ENCODE results near the gene SPINK8. TPM values are rescaled to one million over a fixed set of nuclear protein-coding genes. Genes with fewer than 3 reads are reported as not detected.

Gene SPINK8
- total and polyA plus RNA-seq, 2 donors from 2014 or later = not detected

DNA sequence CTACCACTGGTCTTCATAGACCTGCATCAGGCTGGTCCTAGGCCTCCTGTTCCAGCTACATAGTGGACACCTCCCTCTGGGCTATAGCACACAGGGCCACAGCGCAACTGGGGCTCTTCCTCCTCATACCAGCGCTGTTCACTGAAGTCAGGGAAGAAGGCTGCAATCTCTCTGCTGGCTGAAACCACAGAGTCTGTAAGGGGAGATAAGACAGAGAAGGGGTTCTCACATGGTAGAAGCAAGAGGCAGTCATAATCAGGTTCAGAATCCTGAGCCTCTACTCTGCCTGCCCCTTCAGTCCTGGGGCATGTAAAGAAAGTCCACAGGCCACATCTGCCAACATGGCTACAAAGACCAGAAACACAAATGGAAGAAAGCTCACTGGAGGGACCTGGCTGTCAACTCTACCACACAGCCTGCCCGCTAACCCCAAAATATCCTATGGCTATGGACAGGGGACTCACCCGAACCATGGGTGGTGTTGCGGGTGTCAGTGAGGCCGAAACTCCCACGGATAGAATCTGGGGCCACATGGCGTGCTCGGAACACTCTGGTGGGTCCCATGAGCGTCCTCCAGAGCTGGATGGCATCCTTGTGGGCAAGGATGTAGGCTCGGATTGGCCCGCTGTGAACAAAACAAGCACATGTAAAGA, 38.7 kb downstream of the SPINK8 start:
- DNase-seq = no peak
- Histone ChIP-seq H3K27me3 (ENCODE audit: control insufficient read depth, insufficient read depth, low read length) (no peaks in the 10 kb centered on the region), H3K4me1 (ENCODE audit: control insufficient read depth in 2 of 3, insufficient read depth in 2 of 3, low read depth in 1 of 3, low read length in 3 of 3) (peaks cover 0 to 2% (median 0%) of the 10 kb centered on the region in 3 donors), H3K9ac (ENCODE audit: low read length in 3 of 3) (no peak overlapping the region), H3K9me3 (ENCODE audit: control insufficient read depth in 2 of 3, insufficient read depth in 1 of 3, low read length in 3 of 3) (no peaks in the 10 kb centered on the region), H3K4me3 (ENCODE audit: low read length in 3 of 3) (no peak overlapping the region), H3K36me3 (ENCODE audit: control insufficient read depth in 2 of 3, insufficient read depth in 3 of 3, low read length in 3 of 3) (peaks cover 10 to 24% (median 10%) of the 10 kb centered on the region in 3 donors), H3K27ac (ENCODE audit: low read depth in 2 of 2, low read length in 2 of 2) (no peak overlapping the region)
- FAIRE-seq = no peak
- no peak for TF ChIP-seq CTCF (IDR thresholded peaks at IDR 0.05; ENCODE audit: borderline replicate concordance, extremely low read depth, insufficient read depth)
- intact Hi-C loops (cut with DNase I) = no loop called here

- FAIRE-seq (no peak), DNase-seq (no peak)
- Histone ChIP-seq H3K9ac (ENCODE audit: low read length in 3 of 3) (no peak overlapping the region), H3K4me3 (ENCODE audit: low read length in 3 of 3) (no peak overlapping the region), H3K27me3 (ENCODE audit: control insufficient read depth, insufficient read depth, low read length) (no peaks in the 10 kb centered on the region), H3K9me3 (ENCODE audit: control insufficient read depth in 2 of 3, insufficient read depth in 1 of 3, low read length in 3 of 3) (no peaks in the 10 kb centered on the region), H3K4me1 (ENCODE audit: control insufficient read depth in 2 of 3, insufficient read depth in 2 of 3, low read depth in 1 of 3, low read length in 3 of 3) (no peaks in the 10 kb centered on the region), H3K27ac (ENCODE audit: low read depth in 2 of 2, low read length in 2 of 2) (no peak overlapping the region), H3K36me3 (ENCODE audit: control insufficient read depth in 2 of 3, insufficient read depth in 3 of 3, low read length in 3 of 3) (peaks cover 2 to 11% (median 5%) of the 10 kb centered on the region in 3 donors)
- no peak for TF ChIP-seq CTCF (IDR thresholded peaks at IDR 0.05; ENCODE audit: borderline replicate concordance, extremely low read depth, insufficient read depth)
- intact Hi-C loops (cut with DNase I) = no loop called here
These were observed 43.8 kb downstream of the SPINK8 start for GRCh38 chr3:48289659-48290058.

- Histone ChIP-seq H3K27me3 (ENCODE audit: control insufficient read depth, insufficient read depth, low read length) (no peaks in the 10 kb centered on the region), H3K4me1 (ENCODE audit: control insufficient read depth in 2 of 3, insufficient read depth in 2 of 3, low read depth in 1 of 3, low read length in 3 of 3) (no peaks in the 10 kb centered on the region), H3K4me3 (ENCODE audit: low read length in 3 of 3) (no peak overlapping the region), H3K36me3 (ENCODE audit: control insufficient read depth in 2 of 3, insufficient read depth in 3 of 3, low read length in 3 of 3) (peaks cover 0 to under 1% (median 0%) of the 10 kb centered on the region in 3 donors), H3K27ac (ENCODE audit: low read depth in 2 of 2, low read length in 2 of 2) (no peak overlapping the region), H3K9me3 (ENCODE audit: control insufficient read depth in 2 of 3, insufficient read depth in 1 of 3, low read length in 3 of 3) (no peaks in the 10 kb centered on the region), H3K9ac (ENCODE audit: low read length in 3 of 3) (no peak overlapping the region)
- intact Hi-C loops (cut with DNase I) = no loop called here
- TF ChIP-seq CTCF (IDR thresholded peaks at IDR 0.05; ENCODE audit: borderline replicate concordance, extremely low read depth, insufficient read depth) = no peak
- no peak for DNase-seq
- FAIRE-seq = no peak
These were observed 46.4 kb downstream of the SPINK8 start for GRCh38 chr3:48287034-48287433.

DNA sequence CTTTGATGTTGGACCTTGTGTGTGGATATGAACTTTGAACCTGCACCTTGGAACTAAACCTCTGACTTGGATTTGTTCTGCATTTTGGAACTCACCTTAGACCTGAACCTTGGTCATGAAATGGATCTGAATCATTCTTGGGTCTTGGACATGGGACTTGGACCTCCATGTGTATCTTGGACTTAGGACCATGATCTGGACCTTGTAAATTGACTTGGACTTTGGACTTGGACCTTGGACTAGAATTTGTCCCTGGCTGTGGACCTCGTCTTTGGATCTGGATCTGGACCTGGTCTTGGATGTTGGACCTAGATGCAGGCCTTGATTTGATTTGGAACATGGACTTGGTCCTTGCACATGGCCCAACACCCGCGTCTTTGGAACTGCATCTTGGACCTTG, 47.2 kb downstream of the SPINK8 start:
- H3K27me3 ChIP-seq (ENCODE audit: control insufficient read depth, insufficient read depth, low read length) = no peaks in the 10 kb centered on the region
- no peak for DNase-seq
- H3K36me3 ChIP-seq (ENCODE audit: control insufficient read depth in 2 of 3, insufficient read depth in 3 of 3, low read length in 3 of 3) = no peaks in the 10 kb centered on the region
- FAIRE-seq = no peak
- H3K9me3 ChIP-seq (ENCODE audit: control insufficient read depth in 2 of 3, insufficient read depth in 1 of 3, low read length in 3 of 3) = no peaks in the 10 kb centered on the region
- no peak overlapping the region for H3K4me3 ChIP-seq (ENCODE audit: low read length in 3 of 3)
- H3K9ac ChIP-seq (ENCODE audit: low read length in 3 of 3) = no peak overlapping the region
- no peaks in the 10 kb centered on the region for H3K4me1 ChIP-seq (ENCODE audit: control insufficient read depth in 2 of 3, insufficient read depth in 2 of 3, low read depth in 1 of 3, low read length in 3 of 3)
- no peak for TF ChIP-seq CTCF (IDR thresholded peaks at IDR 0.05; ENCODE audit: borderline replicate concordance, extremely low read depth, insufficient read depth)
- H3K27ac ChIP-seq (ENCODE audit: low read depth in 2 of 2, low read length in 2 of 2) = no peak overlapping the region
- intact Hi-C loops (cut with DNase I) = no loop called here

All from kidney (tissue), 14 donors.